PC-3 (cell line): ENCODE measurements around the gene RAP1GAP2.

Experiments used
- CTCF ChIP-seq: fragments of 300-600 bp; sonication (generic); conservative IDR thresholded peaks from 2 replicates; pipeline ENCODE4 v1.5.1; 2017; ENCODE audit warnings: antibody characterized with exemption, low read depth, mild to moderate bottlenecking, low read length
- EZH2 ChIP-seq: fragments of 300-600 bp; sonication (generic); IDR thresholded peaks from one replicate; pipeline ENCODE4 v1.6.1; 2017; ENCODE audit warnings: antibody characterized with exemption, mild to moderate bottlenecking, low read length; ENCODE audit not compliant: unreplicated experiment
- EZH2phosphoT487 ChIP-seq: fragments of 300-600 bp; sonication (generic); IDR thresholded peaks from 2 replicates; pipeline ENCODE4 v1.6.1; 2018; ENCODE audit warnings: mild to moderate bottlenecking, antibody characterized with exemption, low read length, borderline replicate concordance

GRCh38 chr17:2796164-2797125 is at the start of gene RAP1GAP2:
- TF ChIP-seq CTCF (no peak), EZH2phosphoT487 (no peak), EZH2 (no peak)
